HG03378 (cell line): ENCODE measurements around the gene PLD6.

ENCODE experiments used
- ATAC-seq: cut with Tn5 transposase; IDR thresholded peaks from one replicate; pipeline ENCODE4 v1.9.1; 2021; ENCODE audit warnings: mild to moderate bottlenecking, moderate library complexity; ENCODE audit not compliant: unreplicated experiment

Gene PLD6

GRCh38 chr17:17180141-17180603 lies 26.0 kb downstream of the PLD6 start:
- no peak for ATAC-seq

GRCh38 chr17:17179371-17179827 lies 26.7 kb downstream of the PLD6 start:
- peak; percentile 55 for ATAC-seq

- ATAC-seq: no peak
These were observed 29.0 kb downstream of the PLD6 start for GRCh38 chr17:17177176-17177575.

- no peak for ATAC-seq
These were observed 29.8 kb downstream of the PLD6 start for GRCh38 chr17:17176341-17176740.

- peak; percentile 45 for ATAC-seq
These were observed 30.2 kb downstream of the PLD6 start for GRCh38 chr17:17175917-17176316.

GRCh38 chr17:17175340-17175739 lies 30.8 kb downstream of the PLD6 start:
- no peak for ATAC-seq

- no peak for ATAC-seq
These were observed 32.2 kb downstream of the PLD6 start for GRCh38 chr17:17173921-17174320.

GRCh38 chr17:17172990-17173389 lies 33.1 kb downstream of the PLD6 start:
- ATAC-seq: no peak

- ATAC-seq: no peak
These were observed 33.9 kb downstream of the PLD6 start for GRCh38 chr17:17172001-17172939.

- ATAC-seq: no peak
These were observed 34.9 kb downstream of the PLD6 start for GRCh38 chr17:17171186-17171585.

GRCh38 chr17:17170346-17170985 lies 35.7 kb downstream of the PLD6 start:
- ATAC-seq: no peak

GRCh38 chr17:17169396-17169795 lies 36.7 kb downstream of the PLD6 start:
- no peak for ATAC-seq

GRCh38 chr17:17168401-17168800 lies 37.7 kb downstream of the PLD6 start:
- no peak for ATAC-seq

- no peak for ATAC-seq
These were observed 38.1 kb downstream of the PLD6 start for GRCh38 chr17:17167986-17168385.

- ATAC-seq: no peak
These were observed 38.8 kb downstream of the PLD6 start for GRCh38 chr17:17167356-17167755.

GRCh38 chr17:17166446-17166845 lies 39.7 kb downstream of the PLD6 start:
- ATAC-seq: no peak

- ATAC-seq: no peak
These were observed 40.3 kb downstream of the PLD6 start for GRCh38 chr17:17165666-17166308.

- ATAC-seq: no peak
These were observed 41.5 kb downstream of the PLD6 start for GRCh38 chr17:17164676-17165075.

- no peak for ATAC-seq
These were observed 42.0 kb downstream of the PLD6 start for GRCh38 chr17:17164156-17164555.

- no peak for ATAC-seq
These were observed 44.4 kb downstream of the PLD6 start for GRCh38 chr17:17161759-17162158.

GRCh38 chr17:17161121-17161520 lies 45.0 kb downstream of the PLD6 start:
- no peak for ATAC-seq
